GM10266 (cell line): ENCODE measurements around the gene PRR14.

Source experiments
- DNase-seq: peaks from one replicate; pipeline ENCODE4 v3.0.0; 2012; ENCODE audit errors: extremely low spot score
- TF ChIP-seq, protein P1 (sequence below): IDR thresholded peaks from 2 replicates; pipeline ENCODE4 v1.5.1; 2012; ENCODE audit warnings: mild to moderate bottlenecking, low read depth; ENCODE audit not compliant: control insufficient read depth, insufficient read depth; ENCODE audit errors: missing control alignments

PRR14 gene

DNA sequence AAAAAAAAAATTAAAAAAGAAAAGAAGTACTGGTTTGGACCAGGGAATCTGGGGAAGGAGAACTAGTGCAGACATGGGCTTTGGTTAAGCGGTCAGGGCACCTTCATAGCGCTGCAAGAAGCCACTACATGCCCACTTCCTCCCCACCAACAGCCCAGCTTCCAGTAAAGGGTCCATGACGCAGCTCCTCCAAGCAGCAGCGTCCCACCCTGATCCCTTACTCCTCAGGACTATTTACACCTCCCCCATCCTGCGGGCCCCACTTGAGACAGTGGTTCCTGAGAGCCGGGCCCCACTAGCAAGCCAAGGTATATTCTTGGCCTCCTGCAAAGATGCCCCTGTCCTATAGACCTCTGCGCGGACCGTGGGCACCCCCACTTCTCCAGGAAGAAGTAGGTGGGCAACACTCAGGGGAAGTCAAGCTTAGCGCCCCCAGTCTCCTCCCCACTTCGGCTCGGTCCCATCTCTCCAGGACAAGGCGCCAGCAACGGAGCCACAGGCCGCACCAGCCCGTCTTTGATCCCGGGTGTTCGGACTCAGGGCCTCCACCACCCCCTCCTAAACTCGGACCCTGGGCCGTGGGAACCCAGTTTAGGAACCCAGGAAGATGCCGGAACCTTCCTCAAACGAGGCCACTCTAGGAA is 913 bp upstream of the PRR14 start:
- TF ChIP-seq, protein P1, sequence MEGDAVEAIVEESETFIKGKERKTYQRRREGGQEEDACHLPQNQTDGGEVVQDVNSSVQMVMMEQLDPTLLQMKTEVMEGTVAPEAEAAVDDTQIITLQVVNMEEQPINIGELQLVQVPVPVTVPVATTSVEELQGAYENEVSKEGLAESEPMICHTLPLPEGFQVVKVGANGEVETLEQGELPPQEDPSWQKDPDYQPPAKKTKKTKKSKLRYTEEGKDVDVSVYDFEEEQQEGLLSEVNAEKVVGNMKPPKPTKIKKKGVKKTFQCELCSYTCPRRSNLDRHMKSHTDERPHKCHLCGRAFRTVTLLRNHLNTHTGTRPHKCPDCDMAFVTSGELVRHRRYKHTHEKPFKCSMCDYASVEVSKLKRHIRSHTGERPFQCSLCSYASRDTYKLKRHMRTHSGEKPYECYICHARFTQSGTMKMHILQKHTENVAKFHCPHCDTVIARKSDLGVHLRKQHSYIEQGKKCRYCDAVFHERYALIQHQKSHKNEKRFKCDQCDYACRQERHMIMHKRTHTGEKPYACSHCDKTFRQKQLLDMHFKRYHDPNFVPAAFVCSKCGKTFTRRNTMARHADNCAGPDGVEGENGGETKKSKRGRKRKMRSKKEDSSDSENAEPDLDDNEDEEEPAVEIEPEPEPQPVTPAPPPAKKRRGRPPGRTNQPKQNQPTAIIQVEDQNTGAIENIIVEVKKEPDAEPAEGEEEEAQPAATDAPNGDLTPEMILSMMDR: no peak
- peak; percentile 26 for DNase-seq

DNA sequence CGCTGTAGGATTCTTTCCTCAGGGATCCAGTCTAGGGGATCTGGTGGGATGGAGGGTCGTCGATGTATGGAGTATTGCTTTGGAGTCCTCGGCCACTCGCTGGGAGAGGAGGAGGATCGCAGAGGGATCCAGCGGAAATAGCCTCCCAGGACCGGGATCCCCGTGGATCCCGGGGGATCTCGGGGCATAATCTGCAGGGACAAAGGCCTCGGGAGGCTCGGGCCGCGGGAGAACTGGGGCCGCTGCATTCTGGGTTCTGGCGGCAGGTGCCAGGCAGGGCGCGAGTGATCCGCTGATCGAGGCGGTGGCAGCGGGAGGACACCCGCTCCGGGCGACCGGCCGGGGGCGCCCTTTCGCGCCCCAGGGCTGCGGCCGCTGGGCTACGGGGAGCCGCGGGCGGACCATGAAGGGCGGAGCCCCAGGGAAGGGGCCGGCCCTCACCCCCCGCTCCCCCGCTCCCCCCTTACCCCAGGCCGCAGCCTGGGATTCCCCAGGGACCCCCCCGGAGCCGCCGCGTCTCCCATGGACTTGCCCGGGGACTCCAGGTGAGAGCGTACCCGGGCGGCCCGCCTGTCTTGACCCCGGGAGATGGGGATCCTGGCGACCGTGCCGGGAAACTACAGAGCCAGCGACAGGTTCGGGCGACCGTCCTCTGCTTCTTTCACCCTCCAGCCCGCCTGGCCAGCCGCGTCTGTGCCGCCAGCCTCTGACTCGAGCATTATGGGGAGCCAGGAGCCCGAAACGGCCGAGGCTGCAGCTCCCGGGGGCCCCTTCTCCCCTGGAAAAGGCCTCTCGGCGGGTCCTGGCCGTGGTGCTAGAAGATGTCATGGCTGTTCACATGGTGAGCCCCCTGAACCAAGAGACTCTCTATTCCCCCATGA is 604 bp downstream of the PRR14 start:
- TF ChIP-seq, protein P1: peak; percentile 90
- peak; percentile 92 for DNase-seq

DNA sequence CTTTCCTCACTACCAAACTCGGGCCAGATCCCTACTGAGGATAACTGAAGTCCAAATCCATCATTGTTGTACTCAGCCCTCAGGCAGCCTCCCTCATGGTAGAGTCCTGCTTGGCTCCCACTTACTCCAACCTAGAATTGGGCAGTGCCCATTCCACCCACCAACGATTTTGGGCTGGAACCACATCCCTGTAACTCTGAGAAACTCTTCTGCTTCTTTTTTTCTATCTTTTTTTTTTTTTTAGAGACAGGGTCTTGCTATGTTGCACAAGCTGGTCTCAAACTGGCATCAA is 1.2 kb downstream of the PRR14 start:
- no peak for DNase-seq

DNA sequence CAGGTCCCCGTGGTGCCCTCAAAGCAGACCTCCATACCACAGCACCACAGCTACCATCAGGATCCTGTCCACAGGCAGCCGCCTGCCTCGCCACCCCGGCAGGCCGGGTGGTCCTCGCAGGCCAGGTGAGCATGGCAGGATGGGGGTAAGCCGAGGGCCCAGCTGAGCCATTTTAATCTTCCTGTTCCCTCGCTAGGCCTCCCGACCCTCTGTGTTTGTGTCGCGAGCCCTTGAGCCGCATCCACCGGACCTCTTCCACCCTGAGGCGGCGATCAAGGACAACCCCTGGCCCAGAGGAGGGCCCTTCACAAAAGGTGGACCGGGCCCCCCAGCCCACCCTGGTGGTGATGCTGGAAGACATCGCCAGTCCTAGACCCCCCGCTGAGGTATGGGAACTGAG is 2.0 kb downstream of the PRR14 start:
- TF ChIP-seq, protein P1: no peak
- DNase-seq: no peak

More for the DNA sequence above, 1.2 kb downstream of the PRR14 start:
- TF ChIP-seq, protein P1: no peak

DNA sequence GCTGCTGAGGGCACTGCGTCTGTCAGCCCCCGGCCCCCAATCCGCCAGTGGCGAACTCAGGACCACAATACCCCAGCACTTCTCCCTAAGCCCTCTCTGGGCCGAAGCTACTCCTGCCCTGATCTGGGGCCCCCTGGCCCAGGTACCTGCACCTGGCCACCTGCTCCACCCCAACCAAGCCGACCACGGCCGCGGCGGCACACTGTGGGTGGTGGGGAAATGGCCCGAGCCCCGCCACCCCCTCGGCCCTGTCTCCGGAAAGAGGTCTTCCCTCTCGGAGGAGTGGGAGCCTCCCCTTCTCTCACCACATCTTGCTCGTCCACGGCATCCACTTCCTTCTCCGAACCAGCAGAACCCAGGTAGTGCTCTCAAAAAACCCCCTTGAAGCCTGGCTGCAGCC is 4.1 kb downstream of the PRR14 start:
- no peak for DNase-seq
- TF ChIP-seq, protein P1: no peak

DNA sequence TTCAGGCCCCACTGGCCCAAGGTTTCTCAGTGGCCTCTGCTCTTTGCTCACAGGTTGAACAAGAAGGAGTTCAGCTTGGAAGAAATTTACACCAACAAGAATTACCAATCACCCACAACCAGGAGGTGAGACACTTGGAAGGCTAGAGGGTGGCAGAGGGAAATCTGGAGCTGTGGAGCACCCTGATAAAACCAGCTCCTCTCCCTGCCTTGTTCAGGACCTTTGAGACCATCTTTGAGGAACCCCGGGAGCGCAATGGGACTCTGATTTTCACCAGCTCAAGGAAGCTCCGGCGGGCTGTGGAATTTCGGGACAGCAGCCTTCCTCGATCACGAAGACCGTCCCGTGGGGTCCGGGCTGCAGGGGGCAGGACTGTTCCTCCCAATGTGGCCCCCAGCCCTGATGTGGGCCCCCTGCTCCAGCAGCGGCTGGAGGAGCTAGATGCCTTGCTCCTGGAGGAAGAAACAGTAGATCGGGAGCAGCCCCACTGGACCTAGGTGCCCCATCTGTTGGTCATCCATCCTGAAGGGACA is 5.1 kb downstream of the PRR14 start:
- TF ChIP-seq, protein P1: no peak
- peak; percentile 2 for DNase-seq

DNA sequence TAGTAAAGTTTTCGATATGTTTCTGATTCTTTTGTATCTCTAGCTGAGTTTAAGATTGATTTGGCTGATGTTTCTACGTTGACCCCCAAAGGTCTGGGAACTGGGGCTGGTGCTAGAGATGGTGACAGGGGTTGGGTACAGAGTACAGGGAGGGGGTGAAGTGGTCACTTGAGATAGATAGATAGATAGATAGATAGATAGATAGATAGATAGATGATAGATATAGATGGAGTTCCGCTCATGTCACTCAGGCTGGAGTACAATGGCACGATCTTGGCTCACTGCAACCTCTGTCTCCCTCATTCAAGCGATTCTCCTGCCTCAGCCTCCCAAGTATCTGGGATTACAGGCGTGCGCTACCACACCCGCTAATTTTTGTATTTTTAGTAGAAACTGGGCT is 5.6 kb downstream of the PRR14 start:
- TF ChIP-seq, protein P1: no peak
- DNase-seq: peak; percentile 2
